Kidney epithelial cell (primary cell): ENCODE results near the gene SSR4. TPM values are rescaled to one million over a fixed set of nuclear protein-coding genes. Genes with fewer than 3 reads are reported as not detected.

ENCODE experiments used
- DNase-seq: peaks from one replicate; pipeline ENCODE4 v3.0.0-alpha.2; 2010; ENCODE audit warnings: low read depth
- H3K27me3 ChIP-seq: 2 replicates; pipeline ENCODE4 v1.6.0; 2011; ENCODE audit warnings: low read length; ENCODE audit not compliant: control insufficient read depth, insufficient read depth
- H3K36me3 ChIP-seq: 2 replicates; pipeline ENCODE4 v1.5.1; 2011; ENCODE audit warnings: low read length; ENCODE audit not compliant: control insufficient read depth, insufficient read depth
- H3K4me3 ChIP-seq: 2 replicates; pipeline ENCODE4 v1.5.1; 2011; ENCODE audit warnings: low read depth, mild to moderate bottlenecking, control low read depth, low read length
- CTCF ChIP-seq: IDR thresholded peaks from 2 replicates; pipeline ENCODE4 v1.5.1; 2011; ENCODE audit warnings: mild to moderate bottlenecking, moderate library complexity, low read length, control low read depth, inconsistent platforms; ENCODE audit not compliant: insufficient read depth, poor library complexity, severe bottlenecking
- total RNA-seq: library from RNA; depleted of rRNA; stranded (reverse); fragments of >200 nt; gene quantifications from 2 replicates; pipeline ENCODE4 v1.2.3, GENCODE V29; 2015

Gene SSR4
- total RNA-seq, 1 donor from 2014 or later: 300 TPM

DNA sequence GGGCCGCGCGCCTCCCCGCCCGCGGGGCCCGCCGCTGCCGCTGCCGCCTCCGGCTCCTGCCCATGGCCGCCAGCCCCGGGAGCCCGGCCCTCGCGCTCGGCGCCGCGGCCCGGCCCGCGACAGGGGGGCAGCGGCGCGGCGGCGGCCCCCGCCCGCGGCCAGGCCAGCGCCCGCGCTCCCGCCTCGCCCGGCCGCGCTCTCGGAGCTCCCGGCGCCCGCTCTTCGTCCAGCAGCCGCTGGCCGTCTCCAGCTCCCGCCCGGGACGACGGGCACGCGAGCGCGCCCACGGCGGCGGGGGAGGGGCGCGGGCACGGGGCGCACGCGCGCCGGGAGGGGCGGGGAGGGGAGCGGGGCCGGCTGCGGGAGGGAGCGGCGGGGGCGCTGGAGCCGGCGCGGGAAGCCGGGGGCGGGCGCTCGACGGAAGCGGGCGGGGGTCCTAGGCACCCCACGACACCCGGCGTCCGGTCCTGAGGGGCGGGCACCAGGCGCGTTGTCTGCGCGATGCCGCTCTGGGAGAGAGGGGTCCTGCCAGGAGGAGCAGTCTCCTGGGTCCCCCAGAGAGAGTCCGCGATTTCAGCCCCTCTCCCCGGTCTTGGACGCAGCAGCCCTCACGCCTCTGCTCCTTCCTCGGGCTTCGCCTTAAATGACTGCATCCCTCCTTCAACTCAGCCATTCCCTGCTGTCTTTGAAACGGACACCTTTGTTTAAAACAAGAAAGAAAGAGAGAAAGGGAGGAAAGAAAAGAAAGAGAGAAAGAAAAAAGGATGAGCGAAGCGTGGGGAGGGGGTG is 36.4 kb downstream of the SSR4 start:
- TF ChIP-seq CTCF: no peak
- H3K4me3 ChIP-seq: no peak overlapping the region
- H3K27me3 ChIP-seq: peaks cover 44% of the 10 kb centered on the region
- DNase-seq: no peak
- no peaks in the 10 kb centered on the region for H3K36me3 ChIP-seq

DNA sequence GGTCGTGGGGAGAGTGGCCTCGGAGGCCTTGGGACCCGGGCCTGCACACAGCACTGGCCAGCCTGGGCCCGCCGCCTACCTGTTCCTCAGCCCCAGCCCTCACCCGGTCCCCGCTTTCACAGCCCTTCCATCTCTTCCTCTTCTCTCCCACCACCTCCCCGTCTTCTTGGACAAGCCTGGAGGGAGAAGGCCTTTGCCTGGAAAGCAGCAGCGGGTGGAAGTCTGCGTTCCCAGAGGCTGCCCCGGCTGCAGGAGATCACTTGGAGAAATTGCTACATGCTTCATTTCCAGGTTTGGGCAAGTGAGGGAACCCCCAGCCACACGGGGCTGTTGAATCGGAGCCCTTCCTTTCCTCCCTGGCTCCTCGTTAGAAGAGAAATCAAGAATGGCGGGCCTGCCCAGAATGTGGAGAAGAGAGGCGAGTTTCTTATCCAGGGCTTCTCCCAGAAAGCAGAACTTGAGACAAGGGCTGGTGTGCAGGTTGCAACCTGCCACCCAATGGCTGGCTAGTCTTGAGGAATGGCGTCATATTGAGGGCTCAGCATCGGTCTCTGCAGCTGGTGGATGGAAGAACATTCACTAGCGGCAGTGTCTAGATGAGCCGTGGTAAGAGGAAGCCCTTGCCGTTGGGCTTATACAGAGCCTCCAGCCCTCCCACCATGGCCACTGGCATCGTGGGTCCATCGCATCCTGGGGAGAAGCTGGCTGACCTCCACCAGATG is 37.1 kb downstream of the SSR4 start:
- no peak for TF ChIP-seq CTCF
- Histone ChIP-seq H3K27me3 (peaks cover 44% of the 10 kb centered on the region), H3K4me3 (no peak overlapping the region), H3K36me3 (no peaks in the 10 kb centered on the region)
- DNase-seq: no peak

DNA sequence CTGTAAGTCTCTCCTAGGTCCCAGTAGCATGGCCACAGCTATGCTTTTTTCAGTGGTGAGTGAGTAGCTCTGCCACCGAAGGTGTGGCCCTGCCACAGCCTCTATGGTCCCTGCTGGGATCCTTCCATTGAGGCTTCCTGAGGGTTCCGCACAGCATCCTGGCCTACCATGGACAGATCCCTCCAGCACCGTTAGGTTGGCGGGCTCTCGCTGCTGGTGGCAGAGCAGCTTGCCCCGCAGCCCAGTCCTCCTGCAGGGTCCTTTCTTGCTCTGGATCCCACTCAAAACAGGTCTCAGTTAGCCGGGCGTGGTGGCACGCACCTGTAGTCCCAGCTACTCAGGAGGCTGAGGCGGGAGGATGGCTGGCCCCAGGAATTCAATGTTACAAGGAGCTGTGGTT is 38.3 kb downstream of the SSR4 start:
- DNase-seq: no peak
- no peak for TF ChIP-seq CTCF
- Histone ChIP-seq H3K4me3 (no peak overlapping the region), H3K27me3 (peaks cover 44% of the 10 kb centered on the region), H3K36me3 (no peaks in the 10 kb centered on the region)

GRCh38 chrX:153836921-153837320 is 42.5 kb downstream of the SSR4 start:
- no peak for TF ChIP-seq CTCF
- no peak overlapping the region for H3K4me3 ChIP-seq
- peaks cover 12% of the 10 kb centered on the region for H3K27me3 ChIP-seq
- H3K36me3 ChIP-seq: no peaks in the 10 kb centered on the region
- DNase-seq: no peak

GRCh38 chrX:153844509-153845082 is 50.1 kb downstream of the SSR4 start:
- no peak for DNase-seq
- TF ChIP-seq CTCF: no peak
- no peaks in the 10 kb centered on the region for H3K36me3 ChIP-seq
- peaks cover 3% of the 10 kb centered on the region for H3K27me3 ChIP-seq
- no peak overlapping the region for H3K4me3 ChIP-seq
